Activated CD8-positive, alpha-beta memory T cell treated with anti-CD3 and anti-CD28 coated beads, Interleukin-2, amount 50 U/mL, for 1 hour (primary cell): ENCODE data around the gene SKP1.

Experiments
- DNase-seq: peaks from one replicate; pipeline ENCODE4 v3.0.0-alpha.2; 2020; ENCODE audit errors: extremely low read depth

The SKP1 gene

DNA sequence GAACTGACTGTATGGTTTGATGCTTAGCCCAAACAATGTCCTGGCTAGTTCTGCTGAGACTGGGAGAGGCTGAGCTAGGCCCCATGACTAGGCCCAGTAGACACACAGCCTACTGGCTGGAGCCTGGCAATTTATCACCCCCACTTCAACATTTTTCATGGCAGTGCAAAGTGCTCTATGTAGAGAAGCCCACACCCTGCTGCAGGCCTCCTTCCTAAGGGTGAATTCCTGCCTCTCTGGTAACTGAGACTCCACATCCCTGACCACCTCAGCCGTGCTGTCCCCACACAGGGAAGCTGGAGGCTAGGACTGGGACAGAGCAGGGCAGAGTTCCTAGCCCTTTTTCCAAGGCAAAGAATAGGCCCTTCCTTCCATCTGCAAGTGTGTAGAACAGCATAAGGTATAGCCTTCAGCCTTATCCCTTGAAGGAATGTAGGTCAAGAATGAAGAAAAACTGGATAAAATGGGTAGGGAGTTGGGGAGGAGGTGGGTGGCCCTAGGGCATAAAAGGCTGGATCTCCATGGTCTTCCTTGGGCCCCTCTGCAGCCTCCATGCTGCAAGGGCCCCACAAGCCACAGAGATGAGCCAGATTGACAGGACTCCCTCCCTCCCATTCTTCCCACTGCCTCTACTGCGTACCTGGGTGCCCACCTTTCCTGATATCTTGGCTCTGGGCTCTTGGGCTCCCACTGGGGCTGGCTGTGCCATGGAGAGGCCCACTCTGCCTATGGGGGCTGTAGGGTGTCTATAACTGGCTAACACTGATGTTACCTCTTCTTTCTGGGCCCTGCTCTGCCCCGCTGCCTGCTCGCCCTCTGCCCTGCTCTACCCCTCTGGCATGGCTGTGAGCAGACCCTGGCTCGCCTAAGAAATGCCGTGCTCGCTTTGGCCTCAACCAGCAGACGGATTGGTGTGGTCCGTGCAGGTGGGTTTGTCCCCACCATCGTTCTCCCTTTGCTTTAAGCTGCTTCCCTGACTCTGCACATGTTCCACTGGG is 32.5 kb downstream of the SKP1 start:
- DNase-seq = no peak

DNA sequence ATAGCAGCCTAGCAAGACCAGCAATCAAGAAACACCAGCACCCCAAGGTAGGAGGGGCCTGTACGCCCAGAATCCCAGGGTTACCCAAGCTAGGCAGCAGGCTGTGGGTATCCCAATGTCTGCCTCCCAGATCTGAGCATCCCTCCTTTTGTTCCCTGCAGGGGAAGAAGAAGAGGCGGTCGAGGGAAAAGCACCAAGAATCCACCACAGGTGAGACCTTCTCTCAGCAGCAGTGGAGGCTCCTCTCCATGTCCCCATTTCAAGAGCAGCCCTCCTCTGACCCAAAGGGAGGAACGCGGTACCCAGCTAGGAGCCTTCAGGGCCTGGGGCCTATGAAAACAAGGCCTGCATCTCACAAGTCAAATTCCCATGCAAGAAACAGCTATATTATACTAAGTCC is 33.3 kb downstream of the SKP1 start:
- no peak for DNase-seq

GRCh38 chr5:134142806-134143205 is 33.9 kb downstream of the SKP1 start:
- no peak for DNase-seq

GRCh38 chr5:134142052-134142451 is 34.7 kb downstream of the SKP1 start:
- no peak for DNase-seq

DNA sequence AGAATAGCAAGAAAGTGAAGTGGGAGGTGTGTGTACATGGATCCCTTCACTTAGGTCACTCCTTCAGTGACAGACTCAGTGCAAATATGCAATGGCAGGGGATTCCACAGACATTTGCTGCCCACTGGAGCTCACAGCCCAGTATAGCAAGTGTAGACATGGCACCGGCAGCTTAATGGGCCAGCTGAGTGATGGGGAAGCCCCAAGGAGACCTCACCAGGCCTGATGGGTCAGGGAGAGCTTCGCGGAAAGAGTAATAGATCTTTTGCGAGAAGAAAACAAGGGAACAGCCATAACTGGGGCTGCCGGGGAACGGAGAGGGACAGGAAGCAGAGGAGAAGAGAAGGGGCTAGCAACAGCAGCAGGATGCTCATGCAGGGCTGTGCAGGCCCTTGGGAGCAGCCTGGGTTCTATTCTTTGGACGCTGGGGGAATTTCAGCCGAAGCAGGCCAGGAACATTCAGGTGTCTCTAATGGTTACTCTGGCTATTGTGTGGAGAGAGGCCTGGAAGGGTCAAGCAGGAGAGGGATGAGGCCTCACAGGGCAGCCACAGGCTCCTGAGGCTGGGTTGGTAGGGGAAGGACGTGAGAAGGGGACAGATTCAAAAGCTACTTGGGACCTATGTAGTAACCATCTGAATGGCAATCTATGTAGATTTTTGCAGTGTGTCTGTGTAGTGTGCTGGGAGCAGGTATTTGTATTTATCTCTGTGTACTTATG is 35.3 kb downstream of the SKP1 start:
- no peak for DNase-seq

- no peak for DNase-seq
Measured at GRCh38 chr5:134140530-134141201, 36.1 kb downstream of the SKP1 start.

- no peak for DNase-seq
Measured at GRCh38 chr5:134139891-134140469, 36.8 kb downstream of the SKP1 start.

DNA sequence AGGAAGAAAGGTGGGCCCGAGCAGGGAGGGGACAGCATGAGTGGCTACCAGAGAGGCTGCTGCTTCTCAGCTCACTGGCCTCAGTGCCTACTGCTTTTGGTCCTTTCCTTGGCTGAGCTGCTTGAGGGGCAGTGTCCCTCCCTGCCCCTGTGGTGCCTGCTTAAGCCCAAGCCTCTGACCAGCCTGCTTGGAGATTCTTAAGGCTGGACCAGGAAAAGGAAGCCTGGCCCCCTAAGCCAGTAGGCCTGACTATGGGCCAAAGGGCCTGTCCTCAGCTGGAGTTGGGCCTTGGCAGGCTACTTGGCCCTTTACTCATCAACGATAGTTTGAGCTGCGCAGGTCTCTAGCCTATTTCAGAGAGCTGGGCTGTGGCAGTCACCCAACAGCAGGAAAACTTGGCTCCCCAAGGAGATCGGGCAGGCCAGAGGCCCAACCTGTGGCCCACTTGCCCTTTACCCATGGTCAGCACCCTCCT is 37.3 kb downstream of the SKP1 start:
- no peak for DNase-seq

- no peak for DNase-seq
Measured at GRCh38 chr5:134138416-134139376, 38.1 kb downstream of the SKP1 start.

DNA sequence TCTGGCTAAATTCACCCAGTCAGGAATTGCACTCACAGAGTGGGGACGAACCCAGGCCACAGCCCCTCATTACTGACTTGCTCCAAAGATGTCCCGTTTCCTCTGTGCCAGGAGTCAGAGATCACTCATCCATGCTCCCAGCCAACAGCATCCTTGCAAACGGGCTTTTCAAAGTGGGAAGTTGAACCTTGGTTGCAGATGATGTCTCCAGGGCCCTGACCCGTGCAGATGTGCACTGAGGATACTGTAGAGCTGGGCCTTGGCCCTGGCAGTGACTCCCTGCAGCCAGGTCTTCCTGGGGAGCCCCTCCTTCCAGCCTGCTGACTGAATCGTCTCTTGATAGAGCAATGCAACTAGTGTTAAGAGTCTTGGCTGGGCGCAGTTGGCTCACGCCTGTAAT is 40.0 kb downstream of the SKP1 start:
- no peak for DNase-seq

DNA sequence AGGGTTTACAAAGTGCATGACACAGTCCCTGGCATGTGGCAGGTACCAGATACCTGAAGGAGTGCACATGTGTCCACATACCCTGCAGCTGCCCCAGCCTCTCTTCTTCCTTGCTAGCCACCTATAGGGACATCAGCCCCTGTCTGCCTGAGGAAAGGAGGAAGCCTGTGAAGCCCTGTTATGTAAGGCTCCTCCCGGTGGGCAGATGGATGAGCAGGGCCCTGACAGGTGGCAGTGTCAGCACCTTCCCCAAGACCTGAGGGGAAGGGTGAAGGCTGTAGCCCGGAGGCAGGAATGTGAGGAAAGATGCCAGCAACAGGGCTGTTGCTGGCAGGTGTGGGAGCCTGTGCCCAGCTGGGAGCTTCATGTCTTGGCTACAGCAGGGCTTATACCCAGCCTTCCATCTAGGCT is 40.5 kb downstream of the SKP1 start:
- no peak for DNase-seq

- DNase-seq = no peak
Measured at GRCh38 chr5:134135091-134135655, 41.6 kb downstream of the SKP1 start.

GRCh38 chr5:134133995-134134541 is 42.7 kb downstream of the SKP1 start:
- DNase-seq = no peak

DNA sequence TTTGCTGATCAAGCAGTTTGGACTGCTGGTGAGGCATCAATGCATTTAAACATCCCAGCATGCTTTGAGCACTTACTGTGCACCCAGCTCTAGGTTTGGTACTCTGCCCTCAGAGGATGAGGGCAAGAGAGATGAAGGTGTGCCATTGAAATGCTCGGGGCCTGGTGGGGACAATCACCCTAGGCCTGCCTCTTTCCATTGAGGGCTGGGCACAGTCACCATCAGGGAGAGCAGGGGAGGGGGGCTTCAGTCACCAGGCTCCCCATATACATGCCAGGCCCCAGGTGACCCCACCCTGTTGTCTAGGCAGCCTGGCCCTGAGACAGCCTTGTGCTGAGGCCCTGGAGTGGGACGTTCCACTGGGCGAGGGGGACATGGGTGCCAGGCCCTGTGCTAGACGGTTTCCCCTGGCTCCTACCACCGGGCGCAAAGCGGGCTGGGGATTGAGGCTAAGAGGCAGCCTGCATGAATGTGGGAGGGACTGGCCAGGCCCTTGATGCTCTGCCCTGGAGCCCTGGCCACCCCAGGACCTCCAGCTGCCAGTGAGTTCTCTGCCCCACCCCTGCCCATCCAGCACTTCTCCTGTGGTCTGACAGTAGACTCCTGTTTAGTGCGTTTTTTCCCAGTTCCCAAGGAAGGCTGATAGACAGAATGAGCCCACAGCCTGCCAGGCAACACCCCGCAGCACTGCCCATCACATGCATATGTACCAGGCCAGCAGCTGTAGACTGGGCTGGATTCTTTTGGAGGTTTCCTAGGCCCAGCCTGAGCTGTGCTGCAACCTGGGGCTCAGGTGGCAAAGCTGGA is 43.4 kb downstream of the SKP1 start:
- DNase-seq = no peak

GRCh38 chr5:134132372-134133187 is 44.2 kb downstream of the SKP1 start:
- DNase-seq = peak; percentile 82

DNA sequence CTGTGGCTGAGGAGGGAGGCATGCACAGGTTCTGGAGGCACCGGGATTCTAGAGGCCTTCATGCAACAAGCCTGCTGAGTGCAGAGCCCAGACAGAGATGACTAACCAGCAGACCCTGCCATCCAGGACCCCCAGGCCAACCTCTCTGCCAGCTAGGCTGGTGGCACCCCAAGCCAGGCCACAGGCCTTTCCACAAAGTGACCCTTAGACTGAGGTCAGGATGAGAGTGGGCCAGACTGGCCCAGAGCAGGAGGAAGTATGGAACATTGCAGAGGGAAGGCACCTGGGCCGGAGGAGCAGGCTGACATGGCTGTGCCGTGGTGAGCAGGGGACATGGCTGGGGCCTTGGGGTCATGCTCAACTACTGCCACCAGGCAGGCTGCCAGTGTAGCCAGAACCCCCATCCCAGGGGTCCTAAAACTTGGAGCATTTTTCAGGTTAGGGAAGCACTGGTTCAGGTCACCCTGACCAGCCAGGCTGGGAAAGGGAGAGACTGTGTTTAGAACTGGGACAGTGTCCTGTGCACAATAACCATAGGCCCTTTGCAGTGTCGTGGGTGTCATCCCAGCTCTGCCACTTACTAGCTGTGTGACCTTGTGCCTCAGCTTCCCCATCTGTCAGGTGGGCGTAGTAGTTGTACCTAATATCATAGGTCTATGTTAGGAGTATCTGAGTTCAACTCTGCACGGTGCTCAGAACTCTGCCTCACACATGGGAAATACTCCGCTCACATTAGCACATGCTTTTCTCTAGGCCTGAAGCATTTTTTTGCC is 45.0 kb downstream of the SKP1 start:
- DNase-seq = no peak

DNA sequence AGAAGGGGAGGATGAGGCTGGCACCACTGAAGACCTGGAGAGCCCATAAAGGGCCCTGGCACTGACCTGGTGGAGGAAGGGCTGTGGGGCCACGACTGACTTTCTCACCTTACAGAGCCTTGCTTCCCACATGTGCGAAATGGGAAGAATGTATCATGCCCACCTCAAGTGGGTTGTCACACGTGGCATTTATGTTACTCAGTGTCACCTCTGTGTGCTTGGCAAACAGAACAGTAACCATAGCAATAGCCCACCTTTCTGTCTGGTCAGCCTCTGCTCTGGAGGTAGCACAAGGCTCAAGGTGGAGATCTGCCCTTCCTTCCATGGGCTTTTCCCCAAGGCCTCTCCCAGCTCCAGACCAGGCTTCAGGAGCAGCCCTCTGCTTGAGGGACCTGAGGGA is 45.6 kb downstream of the SKP1 start:
- DNase-seq = no peak
